SIG-M5 treated with dmso at 0.1 percent for 504 hours (cell line): ENCODE data around the gene MKRN2.

Source experiments
- DNase-seq: peaks from one replicate; lab custom pipeline; 2025; ENCODE audit not compliant: unreplicated experiment; lab: John Stamatoyannopoulos, UW

Gene MKRN2

GRCh38 chr3:12585181-12585580 is 28.3 kb downstream of the MKRN2 start:
- DNase-seq = no peak

GRCh38 chr3:12585970-12586369 is 29.1 kb downstream of the MKRN2 start:
- no peak for DNase-seq

- DNase-seq = no peak
Measured at GRCh38 chr3:12586403-12586802, 29.5 kb downstream of the MKRN2 start.

- DNase-seq = no peak
Measured at GRCh38 chr3:12588039-12589009, 31.4 kb downstream of the MKRN2 start.

GRCh38 chr3:12590096-12590495 is 33.2 kb downstream of the MKRN2 start:
- peak; percentile 18 for DNase-seq

- DNase-seq = no peak
Measured at GRCh38 chr3:12591456-12591855, 34.6 kb downstream of the MKRN2 start.

GRCh38 chr3:12591997-12592715 is 35.3 kb downstream of the MKRN2 start:
- DNase-seq = no peak

GRCh38 chr3:12593473-12593872 is 36.6 kb downstream of the MKRN2 start:
- no peak for DNase-seq

GRCh38 chr3:12598890-12599289 is 42.0 kb downstream of the MKRN2 start:
- DNase-seq = no peak

- no peak for DNase-seq
Measured at GRCh38 chr3:12601072-12601471, 44.2 kb downstream of the MKRN2 start.

GRCh38 chr3:12603969-12604368 is 47.1 kb downstream of the MKRN2 start:
- DNase-seq = no peak

GRCh38 chr3:12608376-12608775 is 51.5 kb downstream of the MKRN2 start:
- no peak for DNase-seq

- DNase-seq = no peak
Measured at GRCh38 chr3:12611117-12611516, 54.2 kb downstream of the MKRN2 start.

GRCh38 chr3:12612514-12613226 is 55.8 kb downstream of the MKRN2 start:
- no peak for DNase-seq

- DNase-seq = no peak
Measured at GRCh38 chr3:12613250-12613649, 56.4 kb downstream of the MKRN2 start.

- no peak for DNase-seq
Measured at GRCh38 chr3:12615266-12615665, 58.4 kb downstream of the MKRN2 start.

- DNase-seq = no peak
Measured at GRCh38 chr3:12618426-12618825, 61.5 kb downstream of the MKRN2 start.

GRCh38 chr3:12620305-12620704 is 63.4 kb downstream of the MKRN2 start:
- no peak for DNase-seq

GRCh38 chr3:12620729-12621128 is 63.8 kb downstream of the MKRN2 start:
- no peak for DNase-seq

GRCh38 chr3:12622335-12622734 is 65.4 kb downstream of the MKRN2 start:
- peak; percentile 23 for DNase-seq

- no peak for DNase-seq
Measured at GRCh38 chr3:12624056-12624455, 67.2 kb downstream of the MKRN2 start.
